CD4-positive, alpha-beta T cell treated with Interleukin-4 for 1 hour (primary cell): Measurements from ENCODE around the gene TUBA1C.
A peak's percentile ranks its signal among the peaks of the same experiment; 100 is the strongest.
"Not testable (repeated sequence)": the region's sequence is repeated elsewhere in the genome, so short reads cannot be mapped to it uniquely, and the experiment has no call there.

Experiments
- DNase-seq, 2 donors: peaks; one replicate each; pipeline ENCODE4 v3.0.0-alpha.2; 2020 to 2022

The TUBA1C gene

GRCh38 chr12:49264873-49265792, at the start of gene TUBA1C:
TSS of gene TUBA1C (plus strand) at chr12:49265082. CDS start at chr12:49265182, 100 bp downstream.
- DNase-seq, result peak; percentile 89 to 90

DNA sequence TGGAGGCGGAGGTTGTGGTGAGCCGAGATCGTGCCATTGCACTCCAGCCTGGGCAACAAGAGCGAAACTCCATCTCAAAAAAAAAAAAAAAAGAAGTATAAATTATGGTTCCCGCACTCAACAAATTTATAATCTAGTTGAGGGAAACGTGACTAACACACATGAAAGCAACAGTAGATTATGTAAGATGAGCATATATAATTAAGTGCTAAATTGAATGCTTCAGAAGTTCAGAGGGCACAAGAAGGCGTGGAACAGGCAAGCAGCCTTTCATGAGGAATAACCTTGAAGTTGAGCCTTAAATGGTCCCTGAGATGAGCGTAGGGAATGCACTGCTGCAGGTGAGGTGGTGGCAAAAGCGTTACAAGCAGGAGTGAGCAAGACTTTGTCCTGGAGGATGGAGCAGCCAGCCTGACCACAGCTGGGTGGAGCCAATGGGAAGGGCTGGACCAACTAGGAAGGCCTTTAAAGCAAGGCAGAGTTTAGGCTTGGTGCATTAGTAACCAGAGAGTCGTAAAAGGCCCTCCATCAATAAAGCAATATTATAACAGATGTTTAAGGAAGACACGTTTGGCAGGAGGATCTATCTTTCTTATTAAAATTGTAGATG, 45.4 kb upstream of the TUBA1C start:
- DNase-seq, result no peak

DNA sequence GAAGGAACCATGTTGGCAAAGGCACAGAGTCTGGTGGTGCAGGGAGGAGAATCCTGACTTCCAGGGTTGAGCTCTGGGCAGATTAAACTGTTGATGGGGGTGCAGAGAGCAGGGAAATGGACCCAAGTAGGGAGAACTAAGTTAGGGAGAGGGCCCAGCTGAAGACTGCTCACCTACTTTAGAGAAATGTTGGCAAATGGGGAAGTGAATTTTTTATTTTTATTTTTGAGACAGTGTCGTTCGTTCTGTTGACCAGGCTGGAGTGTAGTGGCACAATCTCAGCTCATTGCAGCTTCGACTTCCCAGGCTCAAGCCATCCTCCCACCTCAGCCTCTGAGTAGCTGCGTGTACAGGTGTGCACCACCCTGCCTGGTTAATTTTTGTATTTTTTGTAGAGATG, 43.9 kb upstream of the TUBA1C start:
- DNase-seq, result no peak

- DNase-seq, result no peak
Observed at GRCh38 chr12:49223122-49223521, 41.8 kb upstream of the TUBA1C start.

DNA sequence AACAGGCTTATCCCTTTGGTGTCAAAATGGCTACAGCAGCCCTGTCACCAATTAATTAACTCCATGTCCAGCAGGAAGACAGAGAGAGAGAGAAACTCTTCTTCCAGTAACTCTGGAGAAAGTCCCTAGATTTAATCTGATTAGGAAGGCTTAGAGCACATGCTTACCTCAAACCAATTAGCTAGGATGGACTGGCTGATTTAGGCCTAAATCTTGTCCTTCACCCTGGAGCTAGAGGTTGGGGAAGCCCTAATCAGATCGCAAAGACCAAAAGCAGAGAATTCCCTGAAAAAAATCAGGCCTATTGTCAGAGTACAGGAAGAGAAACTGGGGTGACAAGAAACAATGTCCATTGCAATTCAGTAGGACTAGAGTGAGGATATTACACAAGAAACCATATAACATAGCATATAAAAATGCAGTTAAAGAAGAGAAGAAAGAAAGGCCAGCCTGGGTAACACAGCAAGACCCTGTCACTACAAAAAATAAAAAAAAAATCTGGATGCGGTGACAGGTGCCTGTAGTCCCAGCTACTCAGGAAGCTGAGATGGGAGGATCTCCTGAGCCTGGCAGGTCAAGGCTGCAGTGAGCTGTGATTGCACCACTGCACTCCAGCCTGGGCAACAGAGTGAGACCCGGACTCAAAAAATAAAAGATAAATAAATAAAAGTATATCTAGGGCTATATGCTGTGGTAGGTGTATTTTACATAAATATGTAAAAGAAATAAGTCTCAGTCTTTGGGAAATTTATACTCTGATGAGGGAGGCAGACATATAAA, 41.1 kb upstream of the TUBA1C start:
- no peak for DNase-seq

DNA sequence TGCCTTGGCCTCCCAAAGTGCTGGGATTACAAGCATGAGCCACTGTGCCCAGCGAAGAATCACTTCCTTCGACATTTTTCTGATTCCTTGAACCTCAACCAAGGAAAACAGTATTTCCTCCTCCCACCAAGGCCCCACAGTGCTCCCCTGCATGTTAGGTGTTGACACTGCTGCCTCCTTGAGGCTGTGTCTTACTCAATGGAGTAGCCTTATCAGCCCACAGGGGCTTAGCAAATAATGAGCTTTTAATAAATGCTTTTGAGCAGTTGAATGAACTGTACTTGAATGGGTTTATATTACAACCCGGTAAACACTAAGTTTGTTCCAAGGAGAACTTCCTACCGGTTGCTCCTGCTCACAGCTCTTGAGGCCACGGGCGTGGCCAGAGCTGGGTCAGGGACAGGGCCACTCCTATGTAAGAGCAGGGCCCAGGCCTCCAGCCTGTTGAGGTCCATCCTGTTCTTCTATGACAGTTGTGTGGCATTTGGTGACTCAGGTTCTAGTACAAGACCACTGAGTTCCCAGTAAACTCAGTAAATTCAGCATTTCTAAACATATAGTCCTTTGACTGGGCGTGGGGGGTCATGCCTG, 39.2 kb upstream of the TUBA1C start:
- peak in 1 of 2 donors; percentile 32 for DNase-seq

- no peak for DNase-seq
Observed at GRCh38 chr12:49227713-49228112, 37.2 kb upstream of the TUBA1C start.

DNA sequence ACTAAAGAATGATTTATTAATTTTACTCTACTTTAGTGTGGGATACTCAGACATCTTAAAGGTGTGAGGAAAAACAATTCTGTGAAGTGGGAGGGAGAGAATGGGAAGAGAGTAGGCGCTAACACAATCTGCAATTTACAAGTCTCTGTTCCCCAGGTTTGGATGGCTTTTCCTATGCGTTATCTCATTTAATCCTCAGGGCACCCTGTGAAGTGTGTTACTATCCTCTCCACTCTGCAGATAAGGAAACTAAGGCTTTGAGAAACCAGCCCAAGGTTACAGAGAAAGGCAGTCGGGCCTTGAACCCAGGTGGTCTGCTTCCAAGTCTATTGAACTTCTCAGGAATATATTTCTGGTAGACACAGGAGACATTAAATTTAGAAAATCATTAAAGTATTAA, 36.2 kb upstream of the TUBA1C start:
- DNase-seq, result no peak

DNA sequence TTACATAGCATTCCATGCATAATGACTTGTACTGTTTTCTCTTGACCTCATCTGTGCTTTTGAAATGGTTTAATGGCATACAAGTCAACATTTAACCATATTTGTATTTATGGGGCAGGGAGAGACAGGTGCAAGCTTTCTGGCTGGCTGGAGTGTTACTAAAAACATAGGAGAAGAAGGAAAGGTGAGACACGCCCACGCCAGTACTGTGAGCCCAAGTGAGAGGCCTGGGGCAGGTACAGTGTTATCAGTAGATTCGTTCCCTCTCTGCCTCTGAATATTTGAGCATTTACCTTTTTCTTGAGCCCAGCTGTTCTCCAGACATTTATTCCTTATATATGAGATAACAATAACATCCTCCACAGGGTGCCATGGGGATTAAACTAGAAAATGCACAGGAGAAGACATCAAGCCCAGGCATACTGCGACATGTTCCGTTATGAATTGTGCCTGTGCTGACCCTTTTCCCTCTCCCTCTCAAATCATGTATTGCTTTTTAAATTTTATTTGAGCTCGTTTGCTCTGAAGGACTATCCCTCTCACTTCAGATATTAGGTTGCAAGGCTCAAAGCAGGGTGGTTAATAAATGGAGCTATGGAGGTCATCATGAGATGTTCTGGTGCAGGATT, 34.6 kb upstream of the TUBA1C start:
- DNase-seq, result no peak

DNA sequence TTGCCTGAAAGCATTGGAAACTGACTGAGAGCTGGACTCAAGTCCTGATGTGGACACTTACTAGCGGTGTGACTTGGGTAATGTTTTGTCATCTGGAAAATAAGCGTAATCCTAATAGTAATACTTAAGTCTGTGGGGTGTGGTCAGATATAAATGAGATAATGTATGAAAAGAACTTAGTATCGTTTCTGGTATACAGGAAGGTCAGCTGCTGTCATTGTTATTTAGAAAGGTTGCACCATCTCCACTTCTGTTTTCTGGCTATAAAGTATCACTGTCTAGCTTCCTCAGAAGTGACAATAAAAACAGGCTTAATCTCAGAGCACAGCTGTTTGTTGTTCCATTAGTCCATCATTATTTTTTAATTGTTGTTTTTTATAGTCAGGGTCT, 34.1 kb upstream of the TUBA1C start:
- DNase-seq, result peak; percentile 21 to 22

GRCh38 chr12:49231878-49232655, 32.8 kb upstream of the TUBA1C start:
- no peak for DNase-seq

GRCh38 chr12:49232940-49233841, 31.7 kb upstream of the TUBA1C start:
- no peak for DNase-seq

GRCh38 chr12:49233842-49234526, 30.9 kb upstream of the TUBA1C start:
- peak; percentile 48 to 90 for DNase-seq

DNA sequence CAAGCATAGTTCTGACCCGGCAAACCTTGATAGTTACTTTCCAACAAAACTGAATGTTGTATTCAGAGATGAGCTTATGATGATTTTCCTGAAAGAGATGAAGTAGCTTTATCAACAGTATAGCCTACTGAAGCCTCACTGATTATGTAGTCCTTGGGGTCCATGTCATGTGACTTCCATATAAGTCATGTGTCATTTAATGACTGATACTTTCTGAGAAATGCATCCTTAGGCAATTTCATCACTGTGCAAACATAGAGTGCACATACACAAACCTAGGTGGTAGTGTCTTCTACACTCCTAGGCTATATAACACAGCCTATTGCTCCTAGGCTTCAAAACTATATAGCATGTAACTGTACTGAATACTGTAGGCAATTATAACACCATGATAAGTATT, 28.5 kb upstream of the TUBA1C start:
- DNase-seq, result no peak

DNA sequence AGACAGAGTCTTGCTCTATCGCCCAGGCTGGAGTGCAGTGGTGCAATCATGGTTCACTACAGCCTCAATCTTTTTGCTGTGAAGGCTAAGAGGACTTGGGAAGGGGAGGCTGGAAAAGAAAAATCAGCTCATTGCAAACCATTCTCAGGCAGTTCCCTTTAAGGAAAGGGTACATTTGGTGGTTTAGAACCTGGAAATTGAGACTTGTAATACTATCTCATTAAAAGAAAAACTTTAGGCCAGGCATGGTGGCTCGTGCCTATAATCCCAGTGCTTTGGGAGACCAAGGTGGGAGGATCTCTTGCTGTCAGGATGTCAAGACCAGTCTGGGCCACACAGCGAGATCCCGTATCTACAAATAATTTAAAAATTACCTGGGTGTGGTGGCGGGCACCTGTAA, 21.3 kb upstream of the TUBA1C start:
- DNase-seq, result no peak

DNA sequence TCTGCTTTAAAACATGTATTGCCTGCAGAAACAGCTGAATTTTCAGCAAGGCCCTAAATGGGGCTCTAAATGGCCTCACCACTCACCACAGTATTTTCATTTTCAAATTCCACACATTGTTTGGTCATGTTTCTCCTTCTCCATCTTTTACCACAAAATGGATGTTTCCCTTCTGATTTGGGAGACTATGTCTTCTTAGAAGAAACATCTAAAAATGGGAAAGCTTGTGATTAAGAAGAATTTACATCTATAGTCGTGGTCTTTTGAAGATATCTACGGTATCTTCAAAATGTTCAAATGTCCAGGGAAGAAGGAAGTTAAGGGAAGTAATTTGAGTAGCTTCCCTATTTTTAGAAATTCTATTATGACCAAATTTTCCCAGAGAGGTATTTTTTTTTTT, 20.7 kb upstream of the TUBA1C start:
- no peak for DNase-seq

- no peak for DNase-seq
Observed at GRCh38 chr12:49251357-49251756, 13.5 kb upstream of the TUBA1C start.

DNA sequence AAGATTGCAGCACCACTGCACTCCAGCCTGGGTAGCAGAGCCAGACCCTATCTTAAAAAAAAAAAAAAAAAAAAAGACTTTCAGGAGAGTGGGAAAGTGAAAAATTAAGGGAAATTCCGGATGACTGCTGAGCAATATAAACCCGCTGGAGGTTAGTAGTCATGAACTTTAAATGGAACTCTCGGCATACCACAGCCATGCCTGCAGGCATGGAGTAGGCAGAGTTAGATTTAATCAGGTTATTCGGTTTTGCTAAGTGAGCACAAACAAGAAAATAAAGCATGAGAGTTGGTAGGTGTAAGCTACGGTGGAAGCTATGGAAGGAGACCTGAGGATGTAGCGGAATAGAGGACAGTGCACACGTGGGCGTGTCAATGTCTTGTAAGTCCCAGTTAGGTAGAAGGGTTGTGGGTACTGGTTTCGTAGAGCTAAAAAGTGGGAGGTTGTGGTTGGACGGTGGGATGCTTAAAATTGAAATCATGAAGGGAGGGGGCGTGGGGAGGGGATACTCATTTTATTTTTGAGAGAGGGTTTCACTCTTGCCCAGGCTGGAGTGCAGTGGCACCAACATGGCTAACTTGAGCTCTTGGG, 11.8 kb upstream of the TUBA1C start:
- no peak for DNase-seq

GRCh38 chr12:49255456-49255855, 9.4 kb upstream of the TUBA1C start:
- DNase-seq, result not testable (repeated sequence)
